HG02852 (cell line): ENCODE results near the gene APOO.
"Not testable (repeated sequence)": the region's sequence is repeated elsewhere in the genome, so short reads cannot be mapped to it uniquely, and the experiment has no call there.

ENCODE experiments used
- ATAC-seq: cut with Tn5 transposase; IDR thresholded peaks from one replicate; pipeline ENCODE4 v1.9.1; 2021; ENCODE audit warnings: mild to moderate bottlenecking, moderate library complexity; ENCODE audit not compliant: unreplicated experiment

Gene APOO

GRCh38 chrX:23861952-23862351, 45.8 kb downstream of the APOO start:
- ATAC-seq = not testable (repeated sequence)

- ATAC-seq = no peak
Observed at GRCh38 chrX:23861215-23861896, 46.4 kb downstream of the APOO start.

- ATAC-seq = not testable (repeated sequence)
Observed at GRCh38 chrX:23859238-23859637, 48.5 kb downstream of the APOO start.

GRCh38 chrX:23857935-23858334, 49.8 kb downstream of the APOO start:
- no peak for ATAC-seq

GRCh38 chrX:23857363-23857762, 50.4 kb downstream of the APOO start:
- ATAC-seq = no peak

GRCh38 chrX:23855569-23855968, 52.2 kb downstream of the APOO start:
- ATAC-seq = no peak

GRCh38 chrX:23854945-23855344, 52.8 kb downstream of the APOO start:
- no peak for ATAC-seq

- ATAC-seq = no peak
Observed at GRCh38 chrX:23854122-23854521, 53.6 kb downstream of the APOO start.

- ATAC-seq = no peak
Observed at GRCh38 chrX:23851544-23851943, 56.2 kb downstream of the APOO start.

- ATAC-seq = no peak
Observed at GRCh38 chrX:23849241-23849640, 58.5 kb downstream of the APOO start.

- no peak for ATAC-seq
Observed at GRCh38 chrX:23845351-23845817, 62.4 kb downstream of the APOO start.

- ATAC-seq = no peak
Observed at GRCh38 chrX:23844502-23845138, 63.1 kb downstream of the APOO start.

- no peak for ATAC-seq
Observed at GRCh38 chrX:23841847-23842522, 65.8 kb downstream of the APOO start.

- ATAC-seq = no peak
Observed at GRCh38 chrX:23840674-23841073, 67.1 kb downstream of the APOO start.

GRCh38 chrX:23838953-23839352, 68.8 kb downstream of the APOO start:
- no peak for ATAC-seq

- ATAC-seq = no peak
Observed at GRCh38 chrX:23832721-23833120, 75.0 kb downstream of the APOO start.

- no peak for ATAC-seq
Observed at GRCh38 chrX:23828881-23829280, 78.9 kb downstream of the APOO start.

GRCh38 chrX:23826653-23827052, 81.1 kb downstream of the APOO start:
- no peak for ATAC-seq

GRCh38 chrX:23826216-23826615, 81.5 kb downstream of the APOO start:
- no peak for ATAC-seq

GRCh38 chrX:23825675-23826074, 82.1 kb downstream of the APOO start:
- ATAC-seq = no peak

- no peak for ATAC-seq
Observed at GRCh38 chrX:23822841-23823240, 84.9 kb downstream of the APOO start.

- no peak for ATAC-seq
Observed at GRCh38 chrX:23822397-23822796, 85.3 kb downstream of the APOO start.
